Measurements from ENCODE around the gene VWA3A.
A peak's percentile ranks its signal among the peaks of the same experiment; 100 is the strongest.
"Not testable (repeated sequence)": the region's sequence is repeated elsewhere in the genome, so short reads cannot be mapped to it uniquely, and the experiment has no call there.

The VWA3A gene

DNA sequence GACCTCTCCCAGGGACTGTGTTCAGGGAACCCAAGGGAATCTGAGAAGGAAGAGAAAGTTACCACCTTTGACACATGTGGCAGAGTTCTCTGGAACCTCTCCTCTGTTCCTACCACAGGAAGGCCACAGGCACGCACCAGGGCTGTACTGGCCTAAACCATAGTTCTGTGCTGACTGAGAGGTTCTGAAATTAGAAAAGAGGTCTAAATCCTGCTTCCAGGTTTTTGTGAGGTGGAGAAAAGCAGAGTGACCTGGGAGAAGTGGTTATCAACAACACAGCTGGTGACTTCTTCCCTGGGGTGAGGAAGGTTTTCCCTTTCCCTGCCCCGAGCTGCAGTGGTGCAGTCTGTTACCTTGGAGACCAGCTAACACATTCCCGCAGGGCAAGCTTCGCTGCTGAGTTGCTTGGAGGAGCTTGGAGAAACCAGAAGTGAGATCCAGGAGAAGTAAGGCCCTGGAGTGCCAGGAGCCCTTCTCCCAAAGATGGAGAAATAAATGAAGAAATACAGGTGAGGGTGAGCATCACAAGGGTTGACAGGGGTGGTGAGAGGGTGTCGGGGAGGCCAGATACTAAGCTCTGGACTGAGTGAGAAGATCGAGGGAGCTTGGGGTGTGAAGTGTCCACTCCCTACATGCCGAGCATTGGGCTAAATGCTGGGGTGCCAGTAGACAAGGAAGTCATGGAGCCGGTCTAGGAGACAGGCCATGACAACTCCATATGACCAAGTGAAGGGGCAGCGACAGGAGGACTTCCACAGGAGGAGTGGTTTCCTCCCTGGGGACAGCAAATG, at the start of gene VWA3A:
Gene VWA3A, plus strand, starts transcription at position 399 of the 791 bp plus-strand sequence. Its CDS starts 97 bp downstream, at position 496.
- no peak for DNase-seq (ENCODE audit: low read depth)

- not testable (repeated sequence) for DNase-seq (ENCODE audit: low read depth)
Measured at GRCh38 chr16:22043882-22044281, 48.5 kb upstream of the VWA3A start.

DNA sequence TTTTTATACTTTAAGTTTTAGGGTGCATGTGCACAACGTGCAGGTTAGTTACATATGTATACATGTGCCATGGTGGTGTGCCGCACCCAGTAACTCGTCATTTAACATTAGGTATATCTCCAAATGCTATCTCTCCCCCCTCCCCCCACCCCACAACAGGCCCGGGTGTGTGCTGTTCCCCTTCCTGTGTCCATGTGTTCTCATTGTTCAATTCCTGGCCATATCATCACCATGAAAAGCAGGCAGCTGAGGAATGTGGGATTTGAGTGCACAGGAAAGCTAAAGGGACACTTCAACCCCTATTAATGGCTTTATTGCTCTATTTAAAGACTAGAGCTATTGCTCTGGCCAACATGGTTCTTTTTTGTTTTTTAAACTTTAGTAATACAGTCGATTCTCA, 46.5 kb upstream of the VWA3A start:
- not testable (repeated sequence) for DNase-seq (ENCODE audit: low read depth)

DNA sequence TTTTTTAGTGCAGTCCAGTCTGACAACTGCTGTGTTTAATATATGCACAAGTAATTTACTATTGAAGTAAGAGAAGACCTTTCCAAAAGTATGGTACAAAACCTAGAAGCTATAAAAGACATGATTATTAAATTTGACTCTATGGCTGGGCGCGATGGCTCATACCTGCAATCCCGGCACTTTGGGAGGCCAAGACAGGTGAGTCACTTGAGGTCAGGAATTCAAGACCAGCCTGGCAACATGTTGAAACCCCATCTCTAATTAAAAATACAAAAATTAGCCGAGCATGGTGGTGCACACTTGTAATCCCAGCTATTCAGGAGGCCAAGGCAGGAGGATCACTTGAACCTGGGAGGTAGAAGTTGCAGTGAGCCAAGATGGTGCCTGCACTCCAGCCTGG, 41.4 kb upstream of the VWA3A start:
- DNase-seq (ENCODE audit: low read depth): no peak

DNA sequence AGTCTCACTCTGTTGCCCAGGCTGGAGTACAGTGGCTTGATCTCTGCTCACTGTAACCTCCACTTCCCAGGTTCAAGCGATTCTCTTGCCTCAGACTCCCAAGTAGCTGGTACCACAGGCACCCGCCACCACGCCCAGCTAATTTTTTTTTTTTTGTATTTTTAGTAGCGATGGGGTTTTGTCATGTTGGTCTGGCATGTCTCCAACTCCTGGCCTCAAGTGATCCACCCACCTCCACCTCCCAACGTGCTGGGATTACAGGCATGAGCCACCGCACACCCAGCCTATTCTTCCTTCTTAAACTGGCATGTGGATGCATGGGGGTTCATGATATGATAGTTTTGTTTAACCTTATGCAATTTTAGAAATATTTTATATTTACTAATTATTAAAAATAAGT, 39.4 kb upstream of the VWA3A start:
- no peak for DNase-seq (ENCODE audit: low read depth)

DNA sequence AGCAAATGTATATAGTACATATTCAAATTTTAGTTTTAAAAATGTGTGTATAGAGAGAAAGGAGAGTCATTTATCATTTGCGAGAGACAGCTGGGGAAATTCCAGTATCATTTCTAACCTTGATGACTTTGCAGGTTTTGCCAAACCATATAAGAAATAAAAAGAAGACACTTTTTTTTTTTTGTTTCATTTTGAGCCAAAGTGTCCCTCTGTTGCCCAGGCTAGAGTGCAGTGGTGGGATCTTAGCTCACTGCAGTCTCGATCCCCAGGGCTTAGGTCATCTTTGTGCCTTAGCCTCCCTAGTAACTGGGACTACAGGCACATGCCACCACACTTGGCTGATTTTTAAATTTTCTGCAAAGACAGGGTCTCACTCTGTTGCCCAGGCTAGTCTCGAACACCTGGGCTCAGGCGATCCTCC, 38.4 kb upstream of the VWA3A start:
- DNase-seq (ENCODE audit: low read depth): no peak

- DNase-seq (ENCODE audit: low read depth): no peak
Measured at GRCh38 chr16:22054847-22055590, 37.3 kb upstream of the VWA3A start.

GRCh38 chr16:22055881-22056280, 36.5 kb upstream of the VWA3A start:
- DNase-seq (ENCODE audit: low read depth): no peak

DNA sequence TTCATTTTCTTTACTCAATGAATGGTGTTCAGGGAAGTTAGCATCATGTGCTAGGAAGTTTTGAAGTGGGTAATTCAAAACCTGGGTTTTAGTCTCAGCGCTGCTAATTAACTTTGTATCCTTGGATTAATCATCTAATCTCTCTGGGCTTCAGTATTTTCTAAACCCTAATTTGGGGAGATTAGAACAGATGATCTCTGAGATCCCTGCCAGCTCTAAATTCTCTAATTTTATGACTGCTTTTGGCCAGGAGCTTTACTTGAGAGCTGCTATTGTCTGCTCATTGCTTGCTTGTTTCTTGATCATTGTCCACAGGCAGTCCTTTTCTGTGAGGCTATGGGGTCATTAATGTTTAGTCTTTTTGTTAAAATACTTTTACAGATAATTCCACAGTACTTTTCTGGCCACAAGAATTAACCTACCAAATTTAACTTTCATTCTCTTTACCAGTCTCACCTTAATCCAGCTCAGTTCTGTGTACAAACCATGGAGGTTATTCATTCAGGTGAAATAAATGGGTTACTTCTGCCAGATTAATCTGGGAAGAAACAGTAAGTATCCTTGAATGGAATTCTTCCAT, 28.4 kb upstream of the VWA3A start:
- no peak for DNase-seq (ENCODE audit: low read depth)

- DNase-seq (ENCODE audit: low read depth): no peak
Measured at GRCh38 chr16:22065252-22065651, 27.1 kb upstream of the VWA3A start.

- DNase-seq (ENCODE audit: low read depth): no peak
Measured at GRCh38 chr16:22070361-22071330, 21.7 kb upstream of the VWA3A start.

GRCh38 chr16:22071331-22071910, 20.9 kb upstream of the VWA3A start:
- DNase-seq (ENCODE audit: low read depth): no peak

DNA sequence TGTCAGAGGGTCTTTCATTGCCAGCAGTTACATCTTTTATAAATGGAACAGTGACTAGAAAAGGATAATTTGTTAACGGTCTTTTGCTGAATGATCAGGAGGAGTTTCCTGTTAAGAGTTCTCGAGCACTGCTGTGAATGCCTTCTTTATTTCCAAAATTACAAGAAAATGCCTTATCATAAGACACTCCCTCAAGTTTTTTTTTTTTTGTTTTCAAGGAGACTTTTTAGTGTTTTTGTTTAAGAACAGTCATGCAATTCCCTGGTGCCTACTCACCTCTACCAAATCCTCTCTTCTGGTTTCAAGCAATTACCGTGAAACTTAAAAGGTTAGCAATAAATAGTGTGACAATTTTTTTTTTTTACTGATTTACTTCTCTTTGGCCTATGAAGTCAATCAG, 19.0 kb upstream of the VWA3A start:
- DNase-seq (ENCODE audit: low read depth): no peak

- no peak for DNase-seq (ENCODE audit: low read depth)
Measured at GRCh38 chr16:22075043-22075757, 17.1 kb upstream of the VWA3A start.

- no peak for DNase-seq (ENCODE audit: low read depth)
Measured at GRCh38 chr16:22075776-22076175, 16.6 kb upstream of the VWA3A start.

- DNase-seq (ENCODE audit: low read depth): peak; percentile 57
Measured at GRCh38 chr16:22077700-22078313, 14.5 kb upstream of the VWA3A start.

DNA sequence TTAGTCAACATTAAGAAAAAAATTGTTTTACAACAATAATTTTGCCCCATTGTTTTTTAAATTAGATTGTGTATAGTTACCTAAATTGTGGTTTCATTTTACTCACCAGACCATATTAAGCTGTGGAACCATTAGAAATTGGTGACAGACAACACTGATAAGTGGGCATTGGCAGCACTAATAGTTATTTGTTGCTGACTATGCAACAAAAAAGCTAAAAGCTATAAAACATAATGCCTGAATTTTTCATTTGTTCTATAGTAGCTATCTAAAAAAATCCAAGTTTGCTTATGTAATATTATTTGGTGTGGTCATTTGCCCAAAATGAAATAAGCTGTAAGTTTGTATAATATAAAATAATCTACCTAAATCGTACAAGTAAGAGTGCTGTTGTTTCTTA, 13.7 kb upstream of the VWA3A start:
- DNase-seq (ENCODE audit: low read depth): no peak

- no peak for DNase-seq (ENCODE audit: low read depth)
Measured at GRCh38 chr16:22081050-22081449, 11.3 kb upstream of the VWA3A start.

GRCh38 chr16:22086440-22086839, 5.9 kb upstream of the VWA3A start:
- no peak for DNase-seq (ENCODE audit: low read depth)

DNA sequence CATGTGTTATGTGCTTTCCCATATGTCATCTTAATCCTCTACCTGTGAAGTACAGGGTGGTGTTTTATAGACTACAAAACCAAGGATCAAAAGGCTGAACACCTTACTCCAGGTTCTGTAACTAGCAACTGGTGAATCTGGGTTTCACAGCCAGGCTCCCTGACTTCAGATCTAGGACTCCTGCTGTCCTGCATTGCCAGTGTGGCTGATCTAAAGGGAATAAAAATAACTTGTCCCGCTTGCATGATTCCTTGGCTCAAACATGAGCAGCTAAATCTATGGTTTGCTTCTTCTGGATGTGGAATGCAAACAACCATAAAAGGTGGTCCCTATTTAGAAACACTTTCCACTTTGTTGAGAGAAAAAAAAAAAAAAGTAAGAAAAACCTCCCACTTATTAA, 3.7 kb upstream of the VWA3A start:
- DNase-seq (ENCODE audit: low read depth): no peak
